ENCODE data around the gene CYBA. TPM values are rescaled to one million over a fixed set of nuclear protein-coding genes. Genes with fewer than 3 reads are reported as not detected.

Gene CYBA
- polyA plus RNA-seq, 1 donor (not counting 4 experiments of a cell fraction or from before 2014, with no cell fraction given), result 4.4 TPM

DNA sequence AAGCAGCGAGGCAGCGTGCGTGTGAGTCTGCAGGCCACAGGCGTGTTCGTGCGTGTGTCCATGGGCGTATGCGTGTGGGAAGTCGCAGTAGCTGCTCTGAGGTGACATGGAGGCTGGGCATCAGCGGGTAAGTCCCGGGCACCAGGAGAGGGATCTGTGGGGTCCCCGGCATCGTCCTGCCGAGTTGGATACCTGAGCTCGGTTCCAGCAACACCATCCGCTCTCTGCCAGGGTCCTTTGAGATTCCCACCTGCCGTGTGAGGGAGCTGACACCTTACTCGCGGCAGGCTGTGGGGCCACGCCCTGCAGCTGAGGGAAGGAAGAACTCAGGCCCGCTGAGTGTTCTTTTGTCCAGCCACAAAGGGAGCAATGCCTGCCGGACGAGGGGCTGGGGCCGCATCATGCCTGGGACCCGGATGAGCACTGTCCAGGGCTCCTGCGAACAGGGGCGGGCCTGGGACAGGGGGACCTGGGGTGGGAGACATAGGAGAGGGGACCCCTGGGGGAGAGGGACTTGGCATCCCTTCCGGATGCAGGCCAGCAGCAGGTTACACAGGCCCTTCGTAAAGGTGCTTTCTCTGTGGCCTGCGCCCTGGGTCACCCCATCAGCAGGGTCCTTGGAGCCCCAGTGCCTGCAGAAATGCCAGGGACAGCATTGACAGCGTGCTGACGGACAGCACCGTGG lies 40.4 kb upstream of the CYBA start:
- H3K9me3 ChIP-seq (ENCODE audit: control insufficient read depth, low read depth, low read length), result no peaks in the 10 kb centered on the region
- no peaks in the 10 kb centered on the region for H3K9me1 ChIP-seq (ENCODE audit: control insufficient read depth, extremely low read depth, insufficient read depth, low read length)
- no peaks in the 10 kb centered on the region for H3K79me2 ChIP-seq (ENCODE audit: control insufficient read depth, insufficient read depth, low read length)
- no peak overlapping the region for H3K9ac ChIP-seq (ENCODE audit: control insufficient read depth, extremely low read depth, insufficient read depth, low read length)
- H3K4me3 ChIP-seq (ENCODE audit: control insufficient read depth in 2 of 3, extremely low read depth in 1 of 3, insufficient read depth in 2 of 3, low read depth in 1 of 3, low read length in 3 of 3), result no peak overlapping the region
- peaks cover 2% of the 10 kb centered on the region for H4K20me1 ChIP-seq (ENCODE audit: control insufficient read depth, extremely low read depth, insufficient read depth, low read length)
- H3K36me3 ChIP-seq (ENCODE audit: control insufficient read depth in 2 of 2, extremely low read depth in 1 of 2, insufficient read depth in 2 of 2, low read length in 2 of 2), result no peaks in the 10 kb centered on the region
- peaks cover 2% of the 10 kb centered on the region for H3K4me1 ChIP-seq (ENCODE audit: control insufficient read depth, extremely low read depth, insufficient read depth, low read length)
- H3K4me2 ChIP-seq (ENCODE audit: control insufficient read depth, extremely low read depth, insufficient read depth, low read depth, low read length), result no peak overlapping the region
- no peak for FAIRE-seq
- no peak overlapping the region for H2AFZ ChIP-seq (ENCODE audit: control insufficient read depth, low read length)
- no peak overlapping the region for H3K27ac ChIP-seq (ENCODE audit: control insufficient read depth, insufficient read depth, low read length)
- peaks cover 68% of the 10 kb centered on the region for H3K27me3 ChIP-seq (ENCODE audit: control insufficient read depth, extremely low read depth, insufficient read depth, low read length)
- no peak for DNase-seq (ENCODE audit: low read depth, low spot score)
- dilution Hi-C loops (cut with MboI; ENCODE audit: extremely low pct_ligation_motif_present, low sequenced_read_pairs), result no loop called here
- no peak for TF ChIP-seq EZH2 (IDR thresholded peaks at IDR 0.05; ENCODE audit: low read length)
- TF ChIP-seq, protein P1, sequence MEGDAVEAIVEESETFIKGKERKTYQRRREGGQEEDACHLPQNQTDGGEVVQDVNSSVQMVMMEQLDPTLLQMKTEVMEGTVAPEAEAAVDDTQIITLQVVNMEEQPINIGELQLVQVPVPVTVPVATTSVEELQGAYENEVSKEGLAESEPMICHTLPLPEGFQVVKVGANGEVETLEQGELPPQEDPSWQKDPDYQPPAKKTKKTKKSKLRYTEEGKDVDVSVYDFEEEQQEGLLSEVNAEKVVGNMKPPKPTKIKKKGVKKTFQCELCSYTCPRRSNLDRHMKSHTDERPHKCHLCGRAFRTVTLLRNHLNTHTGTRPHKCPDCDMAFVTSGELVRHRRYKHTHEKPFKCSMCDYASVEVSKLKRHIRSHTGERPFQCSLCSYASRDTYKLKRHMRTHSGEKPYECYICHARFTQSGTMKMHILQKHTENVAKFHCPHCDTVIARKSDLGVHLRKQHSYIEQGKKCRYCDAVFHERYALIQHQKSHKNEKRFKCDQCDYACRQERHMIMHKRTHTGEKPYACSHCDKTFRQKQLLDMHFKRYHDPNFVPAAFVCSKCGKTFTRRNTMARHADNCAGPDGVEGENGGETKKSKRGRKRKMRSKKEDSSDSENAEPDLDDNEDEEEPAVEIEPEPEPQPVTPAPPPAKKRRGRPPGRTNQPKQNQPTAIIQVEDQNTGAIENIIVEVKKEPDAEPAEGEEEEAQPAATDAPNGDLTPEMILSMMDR (optimal IDR thresholded peaks at IDR 0.05 in 1 of 3, IDR thresholded peaks at IDR 0.05 in 1 of 3, conservative IDR thresholded peaks at IDR 0.05 in 1 of 3; ENCODE audit: extremely low read depth in 1 of 3, insufficient read depth in 2 of 3, low read length in 3 of 3), result no peak

DNA sequence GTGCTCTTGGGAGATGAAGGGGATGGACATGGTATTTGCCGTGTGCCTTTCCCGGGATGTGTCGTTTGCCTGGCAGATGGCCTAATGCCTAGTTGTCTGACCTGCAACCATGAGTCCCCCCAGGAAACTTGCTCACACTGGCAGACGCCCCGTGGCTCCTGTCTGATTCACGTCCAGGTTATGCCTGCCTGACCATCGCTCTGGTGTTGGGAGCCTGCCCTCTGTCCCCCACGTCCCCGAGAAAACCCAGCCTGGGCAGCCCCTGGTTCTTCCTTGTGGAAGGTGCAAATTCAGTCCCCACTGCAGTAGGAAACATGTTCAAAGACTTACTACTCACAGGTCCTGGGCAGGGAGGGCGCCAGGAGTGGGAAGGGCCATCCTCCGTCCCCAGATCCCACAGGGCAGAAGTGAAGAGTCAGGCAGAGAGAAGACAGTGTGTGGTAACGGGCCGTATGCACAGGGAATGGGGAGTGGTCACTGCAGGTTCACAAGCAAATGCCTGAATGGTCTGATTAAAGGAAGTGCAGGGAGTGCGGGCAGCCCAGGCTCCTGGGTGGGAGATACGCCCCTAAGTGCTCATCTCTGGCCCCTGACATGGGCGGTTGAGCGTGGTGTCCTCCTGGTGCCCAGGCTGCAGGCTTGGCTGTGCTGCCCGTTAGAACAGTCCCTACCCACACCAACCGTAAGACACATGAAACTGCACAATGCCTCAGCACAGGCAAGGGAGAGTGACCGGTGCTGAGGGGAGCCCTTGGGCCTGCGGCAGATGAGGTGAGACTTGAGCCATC lies 39.7 kb upstream of the CYBA start:
- Histone ChIP-seq H2AFZ (ENCODE audit: control insufficient read depth, low read length) (no peak overlapping the region), H3K27me3 (ENCODE audit: control insufficient read depth, extremely low read depth, insufficient read depth, low read length) (peaks cover 74% of the 10 kb centered on the region), H3K4me3 (ENCODE audit: control insufficient read depth in 2 of 3, extremely low read depth in 1 of 3, insufficient read depth in 2 of 3, low read depth in 1 of 3, low read length in 3 of 3) (no peak overlapping the region), H3K36me3 (ENCODE audit: control insufficient read depth in 2 of 2, extremely low read depth in 1 of 2, insufficient read depth in 2 of 2, low read length in 2 of 2) (no peaks in the 10 kb centered on the region), H3K27ac (ENCODE audit: control insufficient read depth, insufficient read depth, low read length) (no peak overlapping the region), H3K79me2 (ENCODE audit: control insufficient read depth, insufficient read depth, low read length) (no peaks in the 10 kb centered on the region), H3K9ac (ENCODE audit: control insufficient read depth, extremely low read depth, insufficient read depth, low read length) (no peak overlapping the region), H3K4me1 (ENCODE audit: control insufficient read depth, extremely low read depth, insufficient read depth, low read length) (peaks cover 7% of the 10 kb centered on the region), H3K9me1 (ENCODE audit: control insufficient read depth, extremely low read depth, insufficient read depth, low read length) (no peaks in the 10 kb centered on the region), H4K20me1 (ENCODE audit: control insufficient read depth, extremely low read depth, insufficient read depth, low read length) (peaks cover 2% of the 10 kb centered on the region), H3K4me2 (ENCODE audit: control insufficient read depth, extremely low read depth, insufficient read depth, low read depth, low read length) (no peak overlapping the region), H3K9me3 (ENCODE audit: control insufficient read depth, low read depth, low read length) (no peaks in the 10 kb centered on the region)
- dilution Hi-C loops (cut with MboI; ENCODE audit: extremely low pct_ligation_motif_present, low sequenced_read_pairs), result no loop called here
- no peak for TF ChIP-seq EZH2 (IDR thresholded peaks at IDR 0.05; ENCODE audit: low read length)
- TF ChIP-seq, protein P1 (optimal IDR thresholded peaks at IDR 0.05 in 1 of 3, IDR thresholded peaks at IDR 0.05 in 1 of 3, conservative IDR thresholded peaks at IDR 0.05 in 1 of 3; ENCODE audit: extremely low read depth in 1 of 3, insufficient read depth in 2 of 3, low read length in 3 of 3), result no peak
- DNase-seq (ENCODE audit: low read depth, low spot score) (no peak), FAIRE-seq (no peak)
